Activated gamma-delta T cell treated with anti-CD3 and anti-CD28 coated beads, Interleukin-2, amount 50 U/mL, for 16 hours (primary cell): ENCODE measurements around the gene AMOTL2.

Experiments
- DNase-seq: peaks from one replicate; pipeline ENCODE4 v3.0.0-alpha.2; 2020; ENCODE audit warnings: low read depth

Gene AMOTL2

DNA sequence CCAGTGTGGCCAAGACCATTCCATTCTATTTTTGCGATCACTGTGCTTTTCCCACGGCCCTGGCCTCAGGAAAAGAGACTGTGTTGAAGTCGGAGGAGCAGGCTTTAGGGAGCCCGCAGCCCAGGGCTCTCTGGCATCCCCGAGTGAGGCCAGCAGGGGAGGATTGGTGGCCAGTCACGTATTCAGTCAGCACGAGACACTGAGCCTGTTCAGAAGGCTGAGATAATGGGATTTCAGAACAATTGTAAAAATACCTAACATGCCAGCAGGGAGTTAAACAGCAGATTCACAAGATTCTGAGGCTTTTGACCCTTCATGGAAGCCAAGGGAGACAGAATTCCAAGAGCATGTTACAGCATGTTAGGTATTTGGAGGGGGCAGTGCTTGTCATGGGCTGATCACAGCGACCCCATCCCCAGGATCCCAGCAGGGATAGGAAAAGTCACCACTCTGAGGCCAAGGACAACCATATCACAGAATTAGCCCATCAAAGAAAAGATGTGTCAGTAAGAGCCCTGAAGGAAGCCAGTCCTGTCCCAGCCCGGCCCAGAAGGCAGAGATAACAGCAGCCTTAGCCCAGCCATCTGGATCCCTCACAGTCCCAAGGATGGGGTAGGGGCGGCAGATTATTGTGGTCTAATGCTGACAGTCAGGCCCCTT, 40.6 kb downstream of the AMOTL2 start:
- DNase-seq = no peak

DNA sequence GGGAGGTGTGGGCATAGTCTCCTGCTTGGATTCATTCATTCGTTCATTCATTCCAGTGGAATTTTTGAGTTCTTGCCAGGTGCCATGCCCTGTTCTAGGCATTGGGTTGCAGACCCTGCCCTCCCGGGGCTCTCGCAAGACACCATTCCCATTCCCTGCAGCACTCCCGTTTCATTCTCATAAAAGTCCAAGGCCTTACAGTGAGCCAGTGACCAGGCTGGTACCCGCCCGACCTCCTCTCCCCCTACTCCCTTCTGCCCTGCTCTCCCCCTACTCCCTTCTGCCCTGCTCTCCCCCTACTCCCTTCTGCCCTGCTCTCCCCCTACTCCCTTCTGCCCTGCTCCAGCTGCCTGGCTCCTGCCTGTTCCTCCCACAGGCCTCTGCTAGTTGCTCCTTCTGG, 41.9 kb downstream of the AMOTL2 start:
- no peak for DNase-seq

GRCh38 chr3:134331811-134332199, 42.4 kb downstream of the AMOTL2 start:
- DNase-seq = no peak

DNA sequence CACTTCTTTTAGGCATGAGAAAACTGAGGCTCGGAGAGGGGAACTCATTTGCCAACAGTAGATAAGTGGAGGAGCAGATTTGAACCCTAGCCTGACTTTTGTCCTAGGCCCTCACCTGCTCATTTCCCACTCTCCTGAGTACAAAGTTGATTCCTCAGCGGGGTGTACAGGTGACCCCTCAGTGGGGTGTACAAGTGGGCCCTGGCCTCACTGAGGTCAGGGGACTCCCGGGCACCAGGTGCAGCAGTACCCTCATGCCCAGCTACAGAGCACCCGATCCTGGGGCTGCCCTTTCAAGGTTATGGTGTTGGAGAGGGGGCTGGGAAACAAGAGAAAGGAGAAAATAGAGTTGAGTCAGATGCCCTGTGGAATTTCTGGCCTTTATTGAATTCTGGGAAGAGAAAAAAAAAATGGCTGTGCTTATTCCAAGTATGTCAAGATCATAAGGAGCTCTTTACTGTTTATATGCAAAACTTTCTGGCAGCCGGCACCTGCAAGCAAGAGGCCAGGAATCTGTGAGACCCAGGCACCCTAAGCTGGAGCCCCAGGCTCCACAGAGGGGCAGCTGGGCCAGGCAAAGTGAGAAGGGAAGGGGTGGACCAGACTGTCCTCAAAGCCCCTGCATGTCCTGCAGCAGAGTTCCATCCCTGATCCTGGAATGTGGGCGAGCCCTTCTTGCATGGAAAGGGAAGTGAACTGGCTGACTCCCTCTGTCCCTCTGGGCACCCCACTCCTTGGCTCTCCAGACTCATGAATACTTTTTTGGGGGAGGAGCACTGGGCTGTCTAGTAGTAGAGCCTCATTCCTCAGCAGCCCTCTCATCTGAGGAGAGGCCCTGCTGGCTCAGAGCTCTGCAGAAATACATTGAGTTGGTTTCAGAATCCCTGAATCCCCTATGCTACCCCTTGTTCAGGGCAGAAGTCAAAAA, 43.1 kb downstream of the AMOTL2 start:
- DNase-seq = no peak

GRCh38 chr3:134328846-134329245, 45.4 kb downstream of the AMOTL2 start:
- no peak for DNase-seq

DNA sequence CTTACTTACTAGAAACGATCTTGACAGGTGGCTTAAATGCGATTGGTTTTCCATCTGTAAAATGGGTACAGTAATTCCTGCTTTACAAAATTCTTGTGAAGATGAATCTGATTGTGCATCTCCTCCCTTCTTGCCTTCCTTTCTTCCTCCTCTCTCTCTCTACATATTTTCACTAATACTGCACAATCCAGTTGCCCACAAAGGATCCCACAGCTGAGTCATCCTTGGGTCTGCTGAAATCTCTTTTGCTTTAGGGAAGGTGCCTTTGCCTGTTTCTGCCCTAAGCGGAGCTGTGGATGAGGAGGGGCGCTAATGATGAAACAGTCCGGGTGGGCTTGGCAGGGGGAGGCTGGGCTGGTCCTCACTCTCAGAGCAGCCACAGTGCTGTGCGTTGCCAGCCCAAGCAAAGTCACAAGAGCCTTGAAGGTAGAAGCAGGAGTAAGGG, 46.1 kb downstream of the AMOTL2 start:
- no peak for DNase-seq

GRCh38 chr3:134327594-134327975, 46.7 kb downstream of the AMOTL2 start:
- DNase-seq = no peak

- no peak for DNase-seq
Observed at GRCh38 chr3:134326760-134327593, 47.3 kb downstream of the AMOTL2 start.

DNA sequence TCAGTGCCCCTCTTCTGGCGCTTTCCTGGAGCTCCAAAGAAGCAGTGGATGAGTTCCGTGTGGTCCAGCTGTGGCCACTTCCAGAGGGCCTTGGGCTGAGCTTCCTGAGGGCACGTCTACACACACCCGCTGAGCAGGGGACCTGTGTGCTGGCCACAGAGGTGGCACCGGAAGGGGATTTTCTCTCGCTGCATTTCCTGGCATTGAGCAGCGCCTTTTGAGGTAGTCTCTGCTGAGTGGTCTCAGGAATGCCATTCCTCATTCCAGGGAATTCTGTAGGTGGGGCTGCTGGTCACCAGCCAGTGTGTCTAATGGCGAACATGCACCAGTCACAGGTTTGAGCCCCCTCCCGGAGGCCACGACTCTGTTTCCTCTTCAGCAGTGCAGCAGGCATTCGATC, 48.1 kb downstream of the AMOTL2 start:
- DNase-seq = no peak

GRCh38 chr3:134325706-134326105, 48.5 kb downstream of the AMOTL2 start:
- DNase-seq = no peak

DNA sequence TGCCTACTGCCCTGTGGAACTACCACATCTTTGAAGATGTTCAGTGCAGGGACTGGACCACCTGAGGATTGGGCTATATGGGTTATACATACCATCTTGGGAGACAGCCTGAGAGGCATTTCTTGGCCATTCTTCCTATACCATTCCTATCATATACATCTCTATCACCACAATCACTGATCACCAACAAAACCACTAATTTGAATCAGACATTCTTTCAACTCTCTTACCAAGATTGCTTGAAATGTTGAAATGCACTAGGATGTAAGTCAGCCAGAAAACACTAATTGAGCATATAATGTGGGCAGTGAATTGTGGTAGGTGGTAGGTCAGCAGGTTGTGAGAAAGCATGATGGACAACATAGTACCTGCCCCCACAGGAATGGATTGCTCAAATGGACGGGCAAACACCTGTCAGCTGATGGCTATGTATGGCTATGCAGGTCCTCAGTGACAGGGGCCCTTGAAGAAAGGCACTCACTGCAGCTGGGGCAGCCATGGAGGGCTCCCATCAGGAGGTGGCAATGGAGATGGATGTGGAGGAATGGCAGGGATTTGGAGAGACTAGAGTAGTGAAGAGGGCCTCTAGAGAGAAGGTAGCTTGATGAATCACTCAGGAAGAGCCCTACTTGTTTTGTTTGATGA, 49.1 kb downstream of the AMOTL2 start:
- no peak for DNase-seq

GRCh38 chr3:134323966-134324962, 50.0 kb downstream of the AMOTL2 start:
- DNase-seq = no peak

- DNase-seq = no peak
Observed at GRCh38 chr3:134322286-134322685, 52.0 kb downstream of the AMOTL2 start.

- no peak for DNase-seq
Observed at GRCh38 chr3:134320749-134321148, 53.5 kb downstream of the AMOTL2 start.

GRCh38 chr3:134319931-134320330, 54.3 kb downstream of the AMOTL2 start:
- no peak for DNase-seq

DNA sequence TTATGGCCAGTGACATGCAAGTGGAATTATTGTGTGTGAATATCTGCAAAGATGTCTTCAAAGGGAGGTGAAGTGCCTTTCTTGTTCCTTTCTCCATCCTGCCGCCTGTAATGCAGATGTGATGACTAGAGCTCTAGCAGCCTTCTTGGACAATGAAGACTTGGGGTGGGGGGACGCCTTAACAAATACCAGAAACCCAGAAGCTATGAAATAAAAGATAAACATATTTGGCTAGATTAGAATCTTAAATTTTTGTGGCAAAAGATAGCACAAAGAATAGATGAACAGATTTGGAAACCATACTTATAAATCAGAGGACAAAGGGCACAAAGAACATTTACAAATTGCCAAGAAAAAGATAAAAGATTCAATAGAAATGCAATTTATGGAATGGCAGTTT, 56.1 kb downstream of the AMOTL2 start:
- no peak for DNase-seq

GRCh38 chr3:134317106-134317947, 56.9 kb downstream of the AMOTL2 start:
- no peak for DNase-seq

GRCh38 chr3:134315286-134316106, 58.8 kb downstream of the AMOTL2 start:
- no peak for DNase-seq
